Measurements from ENCODE around the gene CD79B. TPM values are rescaled to one million over a fixed set of nuclear protein-coding genes. Genes with fewer than 3 reads are reported as not detected.
"Not testable (repeated sequence)": the region's sequence is repeated elsewhere in the genome, so short reads cannot be mapped to it uniquely, and the experiment has no call there.

The CD79B gene
- total RNA-seq, 1 experiment from 2014 or later = not detected

- H3K4me2 ChIP-seq (ENCODE audit: low read length); CTCF ChIA-PET; DNase-seq; H3K36me3 ChIP-seq (ENCODE audit: low read depth, low read length); H2AFZ ChIP-seq (ENCODE audit: low read length); H4K20me1 ChIP-seq (ENCODE audit: low read length); intact Hi-C loops (cut with micrococcal nuclease); H3K79me2 ChIP-seq (ENCODE audit: low read length); H3K9me2 ChIP-seq (replicated peaks; ENCODE audit: low read length); H3F3A ChIP-seq (ENCODE audit: low read length, unreplicated experiment); H3K4me3 ChIP-seq (ENCODE audit: low read length); BruUV-seq (replicated peaks); H3K9ac ChIP-seq (ENCODE audit: low read length); H3K9me3 ChIP-seq (ENCODE audit: low read length); H3K4me1 ChIP-seq (ENCODE audit: insufficient read depth, low read length); H3K27ac ChIP-seq (ENCODE audit: low read length): not testable (repeated sequence)
- POLR2A ChIA-PET (ENCODE audit: unreplicated experiment) = interaction anchor here (0.7 kb wide), 1 partner anchor 536 kb away, joined by 5 read pairs; no protein-coding TSS in a partner anchor
- peak; percentile 49; the same call in 1 of the 2 replicates for TF ChIP-seq CTCF (conservative IDR thresholded peaks at IDR 0.05; ENCODE audit: low read depth, low read length)
- H3K27me3 ChIP-seq (ENCODE audit: low read length) = peaks cover 15% of the 10 kb centered on the region
- peak; percentile 82 for ATAC-seq
Observed at GRCh38 chr17:63903787-63904201, 28.3 kb downstream of the CD79B start.

GRCh38 chr17:63901971-63902370, 30.2 kb downstream of the CD79B start:
- CTCF ChIA-PET = interaction anchor here (0.6 kb wide), 2 partner anchors 15 to 39 kb away, joined by 3 to 6 read pairs; no protein-coding TSS in a partner anchor
- H3K27me3 ChIP-seq (ENCODE audit: low read length); BruUV-seq (replicated peaks); H3K36me3 ChIP-seq (ENCODE audit: low read depth, low read length); intact Hi-C loops (cut with micrococcal nuclease); POLR2A ChIA-PET (ENCODE audit: unreplicated experiment); H3K9me2 ChIP-seq (replicated peaks; ENCODE audit: low read length); H3K4me2 ChIP-seq (ENCODE audit: low read length); H3K27ac ChIP-seq (ENCODE audit: low read length); H3K9me3 ChIP-seq (ENCODE audit: low read length); DNase-seq; ATAC-seq; H3K4me3 ChIP-seq (ENCODE audit: low read length); H3K79me2 ChIP-seq (ENCODE audit: low read length); H3K4me1 ChIP-seq (ENCODE audit: insufficient read depth, low read length); H3F3A ChIP-seq (ENCODE audit: low read length, unreplicated experiment); H4K20me1 ChIP-seq (ENCODE audit: low read length); H2AFZ ChIP-seq (ENCODE audit: low read length); H3K9ac ChIP-seq (ENCODE audit: low read length): not testable (repeated sequence)

GRCh38 chr17:63898899-63899798, 33.0 kb downstream of the CD79B start:
- not testable (repeated sequence) for ATAC-seq

GRCh38 chr17:63896524-63897354, 35.4 kb downstream of the CD79B start, which contains the start of gene CSH1:
CSH1 (minus strand) TSS chr17:63896574; CDS start chr17:63896511, 63 bp downstream.
- H3K9me2 ChIP-seq (replicated peaks; ENCODE audit: low read length); DNase-seq; H3K4me3 ChIP-seq (ENCODE audit: low read length); CTCF ChIA-PET; H3K4me2 ChIP-seq (ENCODE audit: low read length); ATAC-seq; H2AFZ ChIP-seq (ENCODE audit: low read length); H3K9me3 ChIP-seq (ENCODE audit: low read length); H4K20me1 ChIP-seq (ENCODE audit: low read length); H3K27ac ChIP-seq (ENCODE audit: low read length); BruUV-seq (replicated peaks); H3K4me1 ChIP-seq (ENCODE audit: insufficient read depth, low read length); H3K9ac ChIP-seq (ENCODE audit: low read length); H3K36me3 ChIP-seq (ENCODE audit: low read depth, low read length); H3K79me2 ChIP-seq (ENCODE audit: low read length); H3F3A ChIP-seq (ENCODE audit: low read length, unreplicated experiment); POLR2A ChIA-PET (ENCODE audit: unreplicated experiment); intact Hi-C loops (cut with micrococcal nuclease): not testable (repeated sequence)
- H3K27me3 ChIP-seq (ENCODE audit: low read length) = peaks cover 12% of the 10 kb centered on the region; the same call in 1 of the 2 replicates

More at GRCh38 chr17:63898899-63899798, 33.0 kb downstream of the CD79B start:
- H2AFZ ChIP-seq (ENCODE audit: low read length); H3K79me2 ChIP-seq (ENCODE audit: low read length); H3F3A ChIP-seq (ENCODE audit: low read length, unreplicated experiment); H3K4me2 ChIP-seq (ENCODE audit: low read length); H3K36me3 ChIP-seq (ENCODE audit: low read depth, low read length); H3K9ac ChIP-seq (ENCODE audit: low read length); H3K27ac ChIP-seq (ENCODE audit: low read length); intact Hi-C loops (cut with micrococcal nuclease); POLR2A ChIA-PET (ENCODE audit: unreplicated experiment); BruUV-seq (replicated peaks); H3K4me1 ChIP-seq (ENCODE audit: insufficient read depth, low read length); H4K20me1 ChIP-seq (ENCODE audit: low read length); H3K9me3 ChIP-seq (ENCODE audit: low read length); CTCF ChIA-PET; H3K27me3 ChIP-seq (ENCODE audit: low read length); H3K9me2 ChIP-seq (replicated peaks; ENCODE audit: low read length); H3K4me3 ChIP-seq (ENCODE audit: low read length): not testable (repeated sequence)
- peak; percentile 24 for DNase-seq

- DNase-seq; H3K79me2 ChIP-seq (ENCODE audit: low read length); H3K9me3 ChIP-seq (ENCODE audit: low read length); H3F3A ChIP-seq (ENCODE audit: low read length, unreplicated experiment); H3K36me3 ChIP-seq (ENCODE audit: low read depth, low read length); CTCF ChIA-PET; H3K9ac ChIP-seq (ENCODE audit: low read length); H3K4me1 ChIP-seq (ENCODE audit: insufficient read depth, low read length); BruUV-seq (replicated peaks); H3K9me2 ChIP-seq (replicated peaks; ENCODE audit: low read length); intact Hi-C loops (cut with micrococcal nuclease); H2AFZ ChIP-seq (ENCODE audit: low read length); H3K4me2 ChIP-seq (ENCODE audit: low read length); H3K4me3 ChIP-seq (ENCODE audit: low read length); H3K27ac ChIP-seq (ENCODE audit: low read length); H4K20me1 ChIP-seq (ENCODE audit: low read length); POLR2A ChIA-PET (ENCODE audit: unreplicated experiment); ATAC-seq: not testable (repeated sequence)
- H3K27me3 ChIP-seq (ENCODE audit: low read length) = peaks cover 12% of the 10 kb centered on the region; the same call in 1 of the 2 replicates
Observed at GRCh38 chr17:63894821-63895220, 37.3 kb downstream of the CD79B start.

Measured in PC-3 (cell line).